ENCODE measurements around the gene HAND2.

GRCh38 chr4:173486714-173487392, 43.2 kb downstream of the HAND2 start:
- TF ChIP-seq CTCF (IDR thresholded peaks at IDR 0.05; ENCODE audit: insufficient read depth, low read length) (no peak), POLR2AphosphoS5 (IDR thresholded peaks at IDR 0.05; ENCODE audit: low read depth) (no peak), REST (IDR thresholded peaks at IDR 0.05; ENCODE audit: insufficient replicate concordance, low read depth) (no peak)

Data from HL-60 (cell line).